ENCODE data around the gene GSG1L2.

GRCh38 chr17:9792181-9792840, 29.6 kb downstream of the GSG1L2 start:
- TF ChIP-seq POLR2A (IDR thresholded peaks at IDR 0.05) (no peak), CTCF (IDR thresholded peaks at IDR 0.05) (no peak)

Measured in tibial nerve (tissue), 3 donors.